H9 (cell line): Measurements from ENCODE around the gene JARID2. TPM values are rescaled to one million over a fixed set of nuclear protein-coding genes. Genes with fewer than 3 reads are reported as not detected.

ENCODE experiments used
- DNase-seq: peaks from one replicate; pipeline ENCODE4 v3.0.0-alpha.2; 2017
- H2AFZ ChIP-seq: one replicate; pipeline ENCODE4 v1.6.1; 2013; ENCODE audit warnings: mild to moderate bottlenecking, low read length, control low read depth, moderate library complexity
- H2AK5ac ChIP-seq: 2 replicates; pipeline ENCODE4 v1.6.1; 2013; ENCODE audit warnings: low read length, control low read depth, mixed read lengths; ENCODE audit not compliant: insufficient read length
- H2BK120ac ChIP-seq: one replicate; pipeline ENCODE4 v1.6.1; 2013; ENCODE audit warnings: low read depth, mild to moderate bottlenecking, low read length, control low read depth, inconsistent platforms; ENCODE audit not compliant: poor library complexity, severe bottlenecking
- H2BK12ac ChIP-seq: 2 replicates; pipeline ENCODE4 v1.6.1; 2013; ENCODE audit warnings: low read length, control low read depth, mixed read lengths, low read depth; ENCODE audit not compliant: insufficient read length
- H2BK15ac ChIP-seq: 2 replicates; pipeline ENCODE4 v1.6.1; 2013; ENCODE audit warnings: low read depth, low read length, control low read depth
- H2BK20ac ChIP-seq: one replicate; pipeline ENCODE4 v1.6.1; 2013; ENCODE audit warnings: low read depth, mild to moderate bottlenecking, low read length, control low read depth, inconsistent platforms; ENCODE audit not compliant: poor library complexity, severe bottlenecking
- H2BK5ac ChIP-seq: 2 replicates; pipeline ENCODE4 v1.6.1; 2013; ENCODE audit warnings: low read length, control low read depth, mixed read lengths; ENCODE audit not compliant: insufficient read length
- H3K14ac ChIP-seq: 2 replicates; pipeline ENCODE4 v1.6.1; 2013; ENCODE audit warnings: low read length, control low read depth; ENCODE audit not compliant: insufficient read depth
- H3K18ac ChIP-seq: 2 replicates; pipeline ENCODE4 v1.6.1; 2013; ENCODE audit warnings: low read depth, mild to moderate bottlenecking, mixed read lengths, low read length, control low read depth; ENCODE audit not compliant: insufficient read length
- H3K23ac ChIP-seq: 2 replicates; pipeline ENCODE4 v1.6.1; 2013; ENCODE audit warnings: low read length, control low read depth, mixed read lengths, low read depth; ENCODE audit not compliant: insufficient read length
- H3K23me2 ChIP-seq: 2 replicates; pipeline ENCODE4 v1.6.1; 2013; ENCODE audit warnings: low read depth, mild to moderate bottlenecking, mixed read lengths, low read length, control low read depth; ENCODE audit not compliant: insufficient read length, poor library complexity, severe bottlenecking
- H3K27ac ChIP-seq: 2 replicates; pipeline ENCODE4 v1.5.1; 2013; ENCODE audit warnings: low read length, control low read depth, mixed read lengths, low read depth; ENCODE audit not compliant: insufficient read length
- H3K27me3 ChIP-seq: 2 replicates; pipeline ENCODE4 v1.6.1; 2013; ENCODE audit warnings: low read length, control low read depth, inconsistent platforms; ENCODE audit not compliant: insufficient read depth
- H3K4ac ChIP-seq: 2 replicates; pipeline ENCODE4 v1.6.1; 2013; ENCODE audit warnings: low read depth, mild to moderate bottlenecking, control low read depth, inconsistent platforms, low read length, moderate library complexity
- H3K4me1 ChIP-seq: 2 replicates; pipeline ENCODE4 v1.6.1; 2013; ENCODE audit warnings: low read length, control low read depth, inconsistent platforms; ENCODE audit not compliant: insufficient read depth
- H3K4me2 ChIP-seq: 2 replicates; pipeline ENCODE4 v1.6.1; 2013; ENCODE audit warnings: low read length, control low read depth, mixed read lengths; ENCODE audit not compliant: insufficient read length, insufficient read depth
- H3K56ac ChIP-seq: 2 replicates; pipeline ENCODE4 v1.6.1; 2013; ENCODE audit warnings: low read depth, mild to moderate bottlenecking, mixed read lengths, low read length, control low read depth; ENCODE audit not compliant: insufficient read length
- H3K79me1 ChIP-seq: 2 replicates; pipeline ENCODE4 v1.6.1; 2013; ENCODE audit warnings: low read depth, mild to moderate bottlenecking, moderate library complexity, low read length, control low read depth, inconsistent platforms; ENCODE audit not compliant: insufficient read depth, poor library complexity, severe bottlenecking
- H3K79me2 ChIP-seq: 2 replicates; pipeline ENCODE4 v1.6.1; 2013; ENCODE audit warnings: low read length, control low read depth, inconsistent platforms; ENCODE audit not compliant: insufficient read depth
- H3K9ac ChIP-seq: 2 replicates; pipeline ENCODE4 v1.6.1; 2013; ENCODE audit warnings: low read length, control low read depth, mixed read lengths; ENCODE audit not compliant: insufficient read length; ENCODE audit errors: extremely low read depth
- H3K9me3 ChIP-seq: one replicate; pipeline ENCODE4 v1.6.1; 2013; ENCODE audit warnings: low read depth, low read length, inconsistent platforms; ENCODE audit not compliant: control insufficient read depth
- H3T11ph ChIP-seq: one replicate; pipeline ENCODE4 v1.6.1; 2013; ENCODE audit warnings: mild to moderate bottlenecking, low read length, control low read depth, inconsistent platforms
- H4K20me1 ChIP-seq: one replicate; pipeline ENCODE4 v1.6.1; 2013; ENCODE audit not compliant: control insufficient read depth, insufficient read length, insufficient read depth
- H4K5ac ChIP-seq: 2 replicates; pipeline ENCODE4 v1.6.1; 2013; ENCODE audit warnings: low read depth, mild to moderate bottlenecking, mixed read lengths, low read length, control low read depth; ENCODE audit not compliant: insufficient read length
- H4K8ac ChIP-seq: replicated peaks from 2 replicates; pipeline ENCODE4 v1.6.1; 2013; ENCODE audit warnings: low read length, control low read depth, mixed read lengths, low read depth; ENCODE audit not compliant: insufficient read length
- H4K91ac ChIP-seq: 2 replicates; pipeline ENCODE4 v1.6.1; 2013; ENCODE audit warnings: low read depth, mild to moderate bottlenecking, moderate library complexity, mixed read lengths, low read length, control low read depth; ENCODE audit not compliant: insufficient read length
- H3K27ac Mint-ChIP-seq, 3 experiments: 2 replicates in 2 of 3; 3 replicates in 1 of 3; pipeline ENCODE4 v1.8.0; 2020 to 2021; ENCODE audit warnings: mixed read lengths in 3 of 3, mild to moderate bottlenecking in 1 of 3, moderate library complexity in 1 of 3
- H3K27me3 Mint-ChIP-seq: 2 replicates; pipeline ENCODE4 v1.8.0; 2021; ENCODE audit warnings: low read depth, mild to moderate bottlenecking, moderate library complexity, mixed read lengths
- H3K36me3 Mint-ChIP-seq, 3 experiments: 2 replicates in 2 of 3; 3 replicates in 1 of 3; pipeline ENCODE4 v1.8.0; 2020 to 2021; ENCODE audit warnings: low read depth in 3 of 3, mixed read lengths in 3 of 3; ENCODE audit not compliant: insufficient read depth in 1 of 3
- H3K4me1 Mint-ChIP-seq, 2 experiments: 2 replicates each; pipeline ENCODE4 v1.8.0; 2020; ENCODE audit warnings: mixed read lengths in 2 of 2
- H3K4me3 Mint-ChIP-seq, 2 experiments: 2 replicates in 1 of 2; 3 replicates in 1 of 2; pipeline ENCODE4 v1.8.0; 2020 to 2021; ENCODE audit warnings: mild to moderate bottlenecking in 2 of 2, mixed read lengths in 2 of 2, moderate library complexity in 1 of 2
- H3K9me3 Mint-ChIP-seq, 2 experiments: 2 replicates in 1 of 2; 3 replicates in 1 of 2; pipeline ENCODE4 v1.8.0; 2020; ENCODE audit warnings: mild to moderate bottlenecking in 2 of 2, mixed read lengths in 2 of 2, moderate library complexity in 1 of 2
- WGBS: extraction: QIAGEN DNeasy Blood & Tissue Kit; methylation state at CpG from one replicate; pipeline ENCODE4 v1.1.7; 2013; ENCODE audit warnings: missing lambda C conversion rate, low lambda C conversion rate, mixed read lengths; ENCODE audit not compliant: insufficient read length; ENCODE audit errors: extremely low coverage; 5-methylcytosine and 5-hydroxymethylcytosine counted together
- total RNA-seq: library from RNA; stranded (reverse); gene quantifications from 2 replicates; pipeline ENCODE4 v1.2.1, GENCODE V29; 2021
- TF ChIP-seq, protein P1 (sequence below): fragments of 200-600 bp; sonication (generic); conservative IDR thresholded peaks from 3 replicates; pipeline ENCODE4 v1.8.0; 2021; ENCODE audit warnings: antibody characterized with exemption, mild to moderate bottlenecking

Gene JARID2
- total RNA-seq, 1 experiment from 2014 or later: 174 TPM

GRCh38 chr6:15406452-15406851 lies 160.6 kb downstream of the JARID2 start:
- no peak overlapping the region for H3K4me3 Mint-ChIP-seq
- Histone ChIP-seq H2AK5ac (no peak overlapping the region), H3K9ac (no peak overlapping the region), H3K4me1 (peaks cover 24% of the 10 kb centered on the region), H2BK120ac (no peak overlapping the region), H2AFZ (no peak overlapping the region), H3K23ac (no peak overlapping the region), H3K4me2 (no peak overlapping the region), H3K56ac (no peak overlapping the region), H3K4ac (no peak overlapping the region), H3K27me3 (no peaks in the 10 kb centered on the region), H2BK15ac (no peak overlapping the region), H3K14ac (no peak overlapping the region), H4K8ac (no peak overlapping the region), H3K23me2 (no peaks in the 10 kb centered on the region), H3K79me2 (peaks cover 96% of the 10 kb centered on the region), H3T11ph (no peak overlapping the region), H2BK5ac (no peak overlapping the region), H4K91ac (no peak overlapping the region), H2BK20ac (no peak overlapping the region), H2BK12ac (no peak overlapping the region), H3K27ac (no peak overlapping the region), H3K9me3 (no peaks in the 10 kb centered on the region), H4K20me1 (peaks cover 3% of the 10 kb centered on the region), H3K79me1 (peaks cover 2% of the 10 kb centered on the region), H4K5ac (no peak overlapping the region), H3K18ac (no peak overlapping the region)
- peaks cover 9 to 15% (median 14%) of the 10 kb centered on the region in 3 experiments; a peak in 6 of 7 replicates for H3K36me3 Mint-ChIP-seq
- TF ChIP-seq, protein P1, sequence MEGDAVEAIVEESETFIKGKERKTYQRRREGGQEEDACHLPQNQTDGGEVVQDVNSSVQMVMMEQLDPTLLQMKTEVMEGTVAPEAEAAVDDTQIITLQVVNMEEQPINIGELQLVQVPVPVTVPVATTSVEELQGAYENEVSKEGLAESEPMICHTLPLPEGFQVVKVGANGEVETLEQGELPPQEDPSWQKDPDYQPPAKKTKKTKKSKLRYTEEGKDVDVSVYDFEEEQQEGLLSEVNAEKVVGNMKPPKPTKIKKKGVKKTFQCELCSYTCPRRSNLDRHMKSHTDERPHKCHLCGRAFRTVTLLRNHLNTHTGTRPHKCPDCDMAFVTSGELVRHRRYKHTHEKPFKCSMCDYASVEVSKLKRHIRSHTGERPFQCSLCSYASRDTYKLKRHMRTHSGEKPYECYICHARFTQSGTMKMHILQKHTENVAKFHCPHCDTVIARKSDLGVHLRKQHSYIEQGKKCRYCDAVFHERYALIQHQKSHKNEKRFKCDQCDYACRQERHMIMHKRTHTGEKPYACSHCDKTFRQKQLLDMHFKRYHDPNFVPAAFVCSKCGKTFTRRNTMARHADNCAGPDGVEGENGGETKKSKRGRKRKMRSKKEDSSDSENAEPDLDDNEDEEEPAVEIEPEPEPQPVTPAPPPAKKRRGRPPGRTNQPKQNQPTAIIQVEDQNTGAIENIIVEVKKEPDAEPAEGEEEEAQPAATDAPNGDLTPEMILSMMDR: no peak
- peaks cover 87 to 88% of the 10 kb centered on the region in 2 experiments for H3K4me1 Mint-ChIP-seq
- WGBS: no CpG with 5 or more reads among the region's 1 CpG
- H3K9me3 Mint-ChIP-seq: no peaks in the 10 kb centered on the region
- no peak overlapping the region for H3K27ac Mint-ChIP-seq
- no peaks in the 10 kb centered on the region for H3K27me3 Mint-ChIP-seq
- no peak for DNase-seq
